IPS-15b (cell line): ENCODE results near the gene GYG2.

Experiments used
- H3K27me3 ChIP-seq: one replicate; pipeline ENCODE4 v1.6.1; 2013; ENCODE audit warnings: low read length; ENCODE audit not compliant: control insufficient read depth, insufficient read depth
- H3K36me3 ChIP-seq: one replicate; pipeline ENCODE4 v1.6.1; 2013; ENCODE audit warnings: low read length; ENCODE audit not compliant: control insufficient read depth, insufficient read depth
- H3K4me1 ChIP-seq: one replicate; pipeline ENCODE4 v1.6.1; 2013; ENCODE audit warnings: mild to moderate bottlenecking, low read length; ENCODE audit not compliant: control insufficient read depth, insufficient read depth
- H3K4me3 ChIP-seq: one replicate; pipeline ENCODE4 v1.5.1; 2013; ENCODE audit warnings: low read depth, low read length
- H3K9ac ChIP-seq: one replicate; pipeline ENCODE4 v1.6.1; 2013; ENCODE audit warnings: low read depth, mild to moderate bottlenecking, low read length
- H3K9me3 ChIP-seq: one replicate; pipeline ENCODE4 v1.6.1; 2013; ENCODE audit warnings: mild to moderate bottlenecking, low read length; ENCODE audit not compliant: control insufficient read depth, insufficient read depth

The GYG2 gene

DNA sequence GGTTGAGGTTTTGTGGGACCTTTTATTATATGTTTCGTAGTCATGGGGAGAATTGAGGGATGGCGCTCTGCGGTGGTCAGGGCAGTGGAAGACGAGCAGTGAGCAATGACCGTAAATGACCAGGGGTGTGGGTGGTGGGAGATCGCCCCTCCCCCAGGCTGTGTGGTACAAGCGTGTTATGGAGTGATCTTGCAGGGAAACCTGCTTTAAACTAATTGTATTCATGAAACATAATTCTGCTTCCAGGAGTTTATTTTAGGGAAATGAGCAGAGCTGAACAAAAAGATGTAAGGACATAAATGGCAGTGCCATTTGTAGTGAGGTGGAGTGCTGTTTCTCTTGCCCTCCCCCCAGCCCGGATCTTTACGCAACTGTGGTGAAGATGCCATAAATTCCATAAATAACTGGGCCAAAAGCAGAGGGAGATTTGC lies 20.2 kb downstream of the GYG2 start:
- Histone ChIP-seq H3K9me3 (no peaks in the 10 kb centered on the region), H3K36me3 (peaks cover 4% of the 10 kb centered on the region), H3K9ac (no peak overlapping the region), H3K4me3 (peak overlapping the region; percentile 11), H3K4me1 (peaks cover 17% of the 10 kb centered on the region), H3K27me3 (no peaks in the 10 kb centered on the region)

DNA sequence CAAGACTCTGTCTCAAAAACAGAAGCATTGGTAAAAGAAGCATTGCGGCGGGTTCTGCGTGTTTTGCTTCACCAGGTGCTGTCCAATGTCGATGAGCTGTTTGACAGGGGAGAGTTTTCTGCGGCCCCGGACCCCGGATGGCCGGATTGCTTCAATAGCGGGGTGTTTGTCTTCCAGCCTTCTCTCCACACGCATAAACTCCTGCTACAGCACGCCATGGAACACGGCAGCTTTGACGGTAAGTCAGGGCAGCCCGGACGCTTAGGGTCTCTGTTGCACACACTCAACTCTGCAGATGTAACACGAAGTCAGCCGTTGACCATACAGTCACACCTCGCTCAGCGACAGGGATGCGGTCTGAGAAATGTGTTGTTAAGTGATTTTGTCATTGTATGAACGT lies 26.2 kb downstream of the GYG2 start:
- Histone ChIP-seq H3K4me3 (no peak overlapping the region), H3K36me3 (peaks cover 17% of the 10 kb centered on the region), H3K9me3 (no peaks in the 10 kb centered on the region), H3K27me3 (no peaks in the 10 kb centered on the region), H3K9ac (no peak overlapping the region), H3K4me1 (peaks cover 4% of the 10 kb centered on the region)

DNA sequence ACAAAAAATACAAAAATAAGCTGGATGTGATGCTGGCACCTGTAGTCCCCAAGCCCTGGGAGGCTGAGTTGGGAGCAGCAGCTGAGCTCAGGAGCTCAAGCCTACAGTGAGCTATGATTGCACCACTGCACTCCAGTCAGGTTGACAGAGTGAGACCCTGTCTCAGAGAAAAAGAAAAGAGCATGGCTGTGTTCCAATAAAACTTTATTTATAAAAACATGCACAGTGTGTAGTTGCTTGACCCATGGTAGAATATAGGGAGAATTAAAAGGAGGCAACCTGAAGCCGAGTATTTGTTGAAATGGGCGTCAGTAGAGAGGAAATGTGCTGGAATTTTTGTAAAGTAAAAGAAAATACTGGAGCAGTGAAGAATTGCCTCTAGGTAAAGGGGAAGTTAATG lies 27.0 kb downstream of the GYG2 start:
- Histone ChIP-seq H3K4me1 (no peaks in the 10 kb centered on the region), H3K9ac (no peak overlapping the region), H3K9me3 (no peaks in the 10 kb centered on the region), H3K27me3 (no peaks in the 10 kb centered on the region), H3K4me3 (no peak overlapping the region), H3K36me3 (peaks cover 17% of the 10 kb centered on the region)

DNA sequence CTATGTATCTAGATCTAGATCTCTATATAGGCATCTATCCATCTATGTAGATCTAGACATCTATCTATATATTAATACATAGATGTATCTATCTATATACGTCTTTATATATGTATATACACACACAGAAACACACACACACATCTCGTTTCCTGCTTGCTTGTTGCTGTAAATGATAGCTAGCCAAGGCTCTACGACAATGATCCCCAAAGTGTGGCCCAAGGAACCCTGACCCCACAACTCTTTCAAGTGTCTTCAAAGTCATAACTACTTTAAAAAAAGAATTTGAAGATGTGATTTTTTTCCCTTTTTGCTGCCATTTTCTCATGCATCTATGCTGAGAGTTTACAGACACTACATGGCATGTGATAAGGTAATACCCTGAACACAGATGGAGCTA lies 28.8 kb downstream of the GYG2 start:
- H3K4me3 ChIP-seq: no peak overlapping the region
- H3K4me1 ChIP-seq: no peaks in the 10 kb centered on the region
- H3K27me3 ChIP-seq: no peaks in the 10 kb centered on the region
- H3K9me3 ChIP-seq: no peaks in the 10 kb centered on the region
- H3K36me3 ChIP-seq: peaks cover 33% of the 10 kb centered on the region
- no peak overlapping the region for H3K9ac ChIP-seq

DNA sequence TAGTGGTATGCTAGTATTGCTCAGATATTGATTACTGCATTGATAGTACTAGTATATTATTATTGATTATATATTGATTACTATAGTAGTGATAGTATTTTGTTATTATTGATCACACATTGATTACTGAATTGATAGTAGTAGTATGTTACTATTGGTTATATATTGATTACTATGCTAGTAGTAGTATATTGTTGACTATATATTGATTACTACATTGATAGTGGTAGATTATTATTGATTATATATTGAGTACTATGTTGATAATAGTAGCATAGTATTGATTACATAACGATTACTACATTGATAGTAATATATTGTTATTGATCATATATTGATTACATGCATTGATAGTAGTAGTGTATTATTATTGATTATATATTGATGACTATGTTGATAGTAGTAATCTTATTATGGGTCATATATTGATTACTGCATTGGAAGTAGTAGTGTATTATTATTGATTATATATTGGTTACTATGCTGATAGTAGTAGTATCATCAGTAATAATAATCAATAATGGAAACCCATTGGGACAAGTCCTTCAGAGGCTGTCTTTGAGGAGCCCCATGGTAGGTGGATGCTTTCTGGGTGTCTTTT lies 30.6 kb downstream of the GYG2 start:
- no peak overlapping the region for H3K4me3 ChIP-seq
- no peaks in the 10 kb centered on the region for H3K9me3 ChIP-seq
- no peaks in the 10 kb centered on the region for H3K27me3 ChIP-seq
- peaks cover 33% of the 10 kb centered on the region for H3K36me3 ChIP-seq
- H3K4me1 ChIP-seq: peaks cover 4% of the 10 kb centered on the region
- H3K9ac ChIP-seq: no peak overlapping the region

DNA sequence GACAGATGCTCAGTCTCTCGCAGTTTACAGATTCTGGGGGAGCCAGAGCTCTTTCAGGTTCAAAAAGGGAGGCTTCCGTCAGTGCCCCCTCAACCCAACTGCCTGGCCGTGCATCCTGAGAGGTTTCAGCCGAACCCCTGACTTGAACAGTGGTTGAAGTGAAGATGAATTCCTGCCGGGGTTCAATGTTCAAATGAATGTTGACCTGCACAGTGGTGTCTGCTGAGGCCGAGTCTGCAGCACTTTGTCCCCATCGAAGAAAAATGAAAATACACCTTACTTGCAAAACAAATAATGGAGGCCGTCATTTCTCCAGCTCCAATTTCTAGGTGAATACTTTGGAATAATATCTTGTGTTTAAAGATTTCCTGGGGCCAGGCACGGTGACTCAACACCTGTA lies 33.7 kb downstream of the GYG2 start:
- Histone ChIP-seq H3K4me1 (peaks cover 4% of the 10 kb centered on the region), H3K27me3 (no peaks in the 10 kb centered on the region), H3K9ac (no peak overlapping the region), H3K36me3 (peaks cover 40% of the 10 kb centered on the region), H3K9me3 (no peaks in the 10 kb centered on the region), H3K4me3 (no peak overlapping the region)

DNA sequence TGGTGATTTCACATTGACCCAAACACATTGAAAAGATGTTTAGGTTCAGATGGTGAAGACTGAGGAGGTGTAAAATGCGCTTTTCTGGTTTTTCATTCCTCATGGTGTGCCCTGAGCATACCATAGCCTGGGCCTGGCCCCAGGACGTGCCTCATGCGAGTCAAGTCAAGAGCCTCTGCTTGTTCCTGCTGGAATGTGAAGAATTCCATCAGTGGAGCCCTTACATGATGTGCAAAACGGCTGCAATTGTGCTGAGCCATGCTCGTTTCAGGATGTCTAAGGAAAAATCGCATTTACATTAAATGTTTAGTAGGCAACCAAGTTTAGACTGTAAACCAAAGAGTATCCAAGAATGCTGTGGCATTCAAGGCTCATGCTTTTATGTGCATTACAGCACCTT lies 34.9 kb downstream of the GYG2 start:
- Histone ChIP-seq H3K9ac (no peak overlapping the region), H3K9me3 (no peaks in the 10 kb centered on the region), H3K36me3 (peaks cover 40% of the 10 kb centered on the region), H3K4me1 (peaks cover 4% of the 10 kb centered on the region), H3K27me3 (no peaks in the 10 kb centered on the region), H3K4me3 (no peak overlapping the region)

DNA sequence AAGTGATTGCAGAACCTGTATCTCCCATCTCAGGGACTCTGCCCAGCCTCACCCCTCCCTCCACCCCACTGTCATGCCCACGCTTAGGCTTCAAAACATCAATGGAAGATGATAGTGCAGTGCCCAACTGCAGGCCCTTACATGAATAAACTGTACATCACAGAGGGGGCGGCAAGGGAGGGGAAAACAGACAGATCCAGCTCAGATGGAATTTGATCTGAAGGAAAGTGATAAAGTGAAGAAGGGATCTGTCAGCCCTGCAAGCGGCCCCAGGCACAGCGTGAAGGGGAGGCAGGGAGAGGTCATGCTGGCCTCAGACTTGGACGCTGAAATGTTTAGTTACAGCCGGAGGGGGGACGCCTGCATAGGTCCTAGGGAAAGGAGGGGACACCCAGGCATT lies 38.5 kb downstream of the GYG2 start:
- no peak overlapping the region for H3K4me3 ChIP-seq
- H3K4me1 ChIP-seq: peaks cover 4% of the 10 kb centered on the region

DNA sequence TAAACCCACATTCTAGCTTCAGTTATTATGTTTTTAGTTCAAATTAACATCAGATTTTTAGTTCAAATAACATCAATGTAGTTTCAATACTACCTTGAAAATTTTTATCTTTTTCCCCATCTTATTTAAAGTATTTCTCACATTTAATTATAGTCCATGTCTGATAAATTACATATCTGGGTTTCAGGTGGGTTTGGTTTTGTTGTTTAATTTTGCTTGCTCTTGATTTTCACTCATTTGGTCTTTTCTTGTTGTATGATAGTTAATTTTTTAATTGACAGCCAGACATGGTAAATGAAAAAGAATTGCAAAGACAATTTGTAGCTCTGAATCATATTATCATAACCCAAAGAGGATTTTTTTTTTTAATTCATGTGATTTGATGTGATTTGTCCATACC lies 41.9 kb downstream of the GYG2 start:
- Histone ChIP-seq H3K9me3 (no peaks in the 10 kb centered on the region), H3K4me1 (no peaks in the 10 kb centered on the region), H3K9ac (no peak overlapping the region), H3K4me3 (no peak overlapping the region), H3K36me3 (peaks cover 12% of the 10 kb centered on the region), H3K27me3 (no peaks in the 10 kb centered on the region)

More for the DNA sequence above, 38.5 kb downstream of the GYG2 start:
- Histone ChIP-seq H3K36me3 (peaks cover 28% of the 10 kb centered on the region), H3K27me3 (no peaks in the 10 kb centered on the region), H3K9me3 (no peaks in the 10 kb centered on the region), H3K9ac (no peak overlapping the region)

DNA sequence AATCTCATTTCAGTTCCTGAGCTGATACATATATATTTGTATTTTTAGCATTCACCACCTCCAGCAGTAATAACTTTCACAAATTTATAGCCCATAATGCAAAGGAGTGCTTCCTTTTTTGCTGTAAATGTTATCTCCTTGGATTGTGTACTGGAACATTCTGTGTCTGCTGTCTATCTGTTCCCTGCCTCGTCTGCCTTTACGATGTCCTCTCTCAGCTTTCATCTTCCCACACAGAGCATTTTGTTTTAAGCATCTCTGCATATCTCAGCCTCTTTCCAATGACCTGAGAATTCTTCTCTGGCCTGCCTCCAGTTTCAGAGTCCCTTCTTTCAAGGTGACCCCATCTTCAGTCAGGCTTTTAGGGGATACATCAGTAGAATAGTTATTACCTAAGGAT lies 43.1 kb downstream of the GYG2 start:
- Histone ChIP-seq H3K4me1 (no peaks in the 10 kb centered on the region), H3K9ac (no peak overlapping the region), H3K36me3 (peaks cover 4% of the 10 kb centered on the region), H3K9me3 (no peaks in the 10 kb centered on the region), H3K27me3 (no peaks in the 10 kb centered on the region), H3K4me3 (no peak overlapping the region)

DNA sequence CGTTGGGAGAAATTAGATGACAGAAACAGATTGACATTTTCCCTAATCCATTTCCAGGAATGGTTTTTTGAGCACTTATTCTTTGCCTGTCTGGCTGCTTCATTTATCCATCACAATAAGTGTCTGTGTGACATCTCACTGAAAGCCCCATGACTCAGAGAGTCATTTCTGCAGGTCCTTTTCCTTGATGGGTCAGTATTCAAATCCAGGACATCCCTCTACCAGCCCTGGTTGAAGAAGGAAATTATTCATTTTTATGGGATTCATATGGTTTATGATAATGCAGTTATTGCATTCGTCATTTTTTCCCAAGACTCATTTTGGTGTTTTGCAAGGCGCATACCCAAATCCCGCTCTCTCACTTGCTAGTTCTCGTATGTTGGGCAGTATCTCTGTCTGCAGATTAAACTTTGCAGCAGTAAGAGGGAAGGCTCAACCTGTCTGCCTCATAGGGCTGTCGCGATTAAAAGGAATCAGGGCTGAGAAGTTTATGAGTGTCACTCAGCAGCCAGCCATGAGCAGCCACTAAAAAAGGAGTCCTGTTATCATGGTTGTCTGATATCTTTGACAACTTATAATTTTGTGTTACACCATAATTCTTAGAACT lies 44.0 kb downstream of the GYG2 start:
- no peaks in the 10 kb centered on the region for H3K36me3 ChIP-seq
- H3K4me1 ChIP-seq: no peaks in the 10 kb centered on the region
- no peaks in the 10 kb centered on the region for H3K9me3 ChIP-seq
- no peak overlapping the region for H3K4me3 ChIP-seq
- no peak overlapping the region for H3K9ac ChIP-seq
- no peaks in the 10 kb centered on the region for H3K27me3 ChIP-seq

DNA sequence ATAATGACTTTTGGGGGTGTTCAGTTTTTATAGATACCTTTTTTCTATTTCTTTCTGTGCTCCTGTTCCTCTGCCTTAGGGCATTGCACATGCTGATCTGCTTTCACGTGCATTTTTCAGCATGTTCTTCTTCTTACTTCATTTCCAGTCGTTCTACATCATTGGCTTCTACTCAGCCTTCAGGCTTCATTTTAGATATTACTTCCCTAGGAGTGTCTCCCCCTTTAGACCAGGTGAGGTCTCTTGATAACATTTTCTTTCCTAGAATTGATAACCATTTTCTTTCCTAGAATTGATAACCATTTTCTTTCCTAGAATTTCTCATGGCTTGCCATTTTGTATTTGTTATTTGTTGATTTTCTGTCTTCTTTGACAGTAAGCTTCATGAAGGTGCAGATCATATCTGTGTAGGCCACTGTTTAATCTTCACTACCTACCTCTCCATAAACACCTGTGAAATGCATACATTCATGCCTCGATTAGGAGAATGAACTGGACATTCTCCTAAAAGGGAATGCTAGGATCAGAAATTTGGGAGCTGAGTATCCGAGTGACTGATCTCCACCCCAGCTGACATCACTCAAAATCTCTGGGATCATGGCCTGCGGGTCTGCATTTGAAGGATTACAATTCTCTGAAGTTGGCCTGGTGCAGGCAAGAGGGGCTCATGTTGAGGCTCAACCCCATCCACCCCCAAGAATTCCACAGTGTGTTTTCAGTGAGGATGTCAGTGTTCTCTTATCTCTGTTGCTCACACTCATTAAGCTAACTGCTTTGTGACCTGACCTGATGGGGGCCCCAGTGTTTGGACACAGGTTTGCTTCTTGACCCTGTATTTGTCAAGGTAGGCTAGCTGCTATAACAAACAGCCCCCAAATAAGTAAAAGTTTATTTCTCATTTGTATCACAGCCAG lies 45.7 kb downstream of the GYG2 start:
- H3K9ac ChIP-seq: no peak overlapping the region
- H3K27me3 ChIP-seq: no peaks in the 10 kb centered on the region
- no peaks in the 10 kb centered on the region for H3K4me1 ChIP-seq
- H3K9me3 ChIP-seq: no peaks in the 10 kb centered on the region
- H3K36me3 ChIP-seq: no peaks in the 10 kb centered on the region
- H3K4me3 ChIP-seq: no peak overlapping the region
